Caco-2 (cell line): ENCODE data around the gene LRRN4CL. TPM values are rescaled to one million over a fixed set of nuclear protein-coding genes. Genes with fewer than 3 reads are reported as not detected.

Experiments used
- BruUV-seq: library from RNA; stranded (reverse); fragments of 400-500 nt; replicated peaks from 2 replicates; lab custom pipeline; 2021; lab: Mats Ljungman, UMichigan
- CTCF ChIA-PET: fragments of 300-600 bp; sonication (Branson Sonifier 250); formaldehyde crosslinking; loops from one replicate; lab custom pipeline; 2022; ENCODE audit warnings: antibody characterized with exemption; lab: Charles Lee
- POLR2A ChIA-PET: fragments of 300-600 bp; sonication (Branson Sonifier 250); formaldehyde crosslinking; loops from one replicate; lab custom pipeline; 2022; ENCODE audit warnings: antibody characterized with exemption; lab: Charles Lee
- DNase-seq, 2 experiments: peaks; one replicate each; pipeline versions ENCODE4 v3.0.0 to v3.0.0-alpha.2; 2020 to 2022
- H3K27me3 ChIP-seq: replicated peaks from 2 replicates; pipeline ENCODE4 v1.6.0; 2011; ENCODE audit warnings: low read length; ENCODE audit not compliant: control insufficient read depth, insufficient read depth
- H3K36me3 ChIP-seq: 2 replicates; pipeline ENCODE4 v1.5.1; 2011; ENCODE audit warnings: low read length; ENCODE audit not compliant: control insufficient read depth, insufficient read depth
- H3K4me1 ChIP-seq: fragments of 250-450 bp; sonication (Bioruptor Pico); 2 replicates; pipeline ENCODE4 v1.5.1; 2020; ENCODE audit warnings: mild to moderate bottlenecking
- H3K4me3 ChIP-seq: 2 replicates; pipeline ENCODE4 v1.5.1; 2011; ENCODE audit warnings: low read depth, mild to moderate bottlenecking, control low read depth, low read length
- H3K9me3 ChIP-seq: fragments of 250-450 bp; sonication (Bioruptor Pico); 2 replicates; pipeline ENCODE4 v1.5.1; 2020; ENCODE audit warnings: mild to moderate bottlenecking, moderate library complexity
- H3K27ac Mint-ChIP-seq: one replicate; pipeline ENCODE4 v1.8.0; 2022; ENCODE audit warnings: mixed read lengths; ENCODE audit not compliant: unreplicated experiment
- H3K27me3 Mint-ChIP-seq: one replicate; pipeline ENCODE4 v1.8.0; 2022; ENCODE audit warnings: mixed read lengths; ENCODE audit not compliant: insufficient read depth, unreplicated experiment
- H3K36me3 Mint-ChIP-seq: one replicate; pipeline ENCODE4 v1.8.0; 2022; ENCODE audit warnings: mild to moderate bottlenecking, mixed read lengths; ENCODE audit not compliant: insufficient read depth, unreplicated experiment
- H3K4me1 Mint-ChIP-seq: one replicate; pipeline ENCODE4 v1.8.0; 2022; ENCODE audit warnings: low read depth, mixed read lengths; ENCODE audit not compliant: unreplicated experiment
- H3K4me3 Mint-ChIP-seq: one replicate; pipeline ENCODE4 v1.8.0; 2022; ENCODE audit warnings: mild to moderate bottlenecking, moderate library complexity, mixed read lengths; ENCODE audit not compliant: unreplicated experiment
- H3K9me3 Mint-ChIP-seq: one replicate; pipeline ENCODE4 v1.8.0; 2022; ENCODE audit warnings: mixed read lengths; ENCODE audit not compliant: unreplicated experiment
- CTCF ChIP-seq, 2 experiments: fragments of 200-600 bp in 1 of 2; IDR thresholded peaks; 1 replicate in 1 of 2; 2 replicates in 1 of 2; pipeline versions ENCODE4 v1.5.1 to v1.8.0; 2011 to 2022; ENCODE audit warnings: antibody characterized with exemption in 1 of 2, control low read depth in 1 of 2, inconsistent platforms in 1 of 2, low read depth in 1 of 2, low read length in 1 of 2, mild to moderate bottlenecking in 1 of 2, moderate library complexity in 1 of 2; ENCODE audit not compliant: insufficient read depth in 1 of 2, severe bottlenecking in 1 of 2, unreplicated experiment in 1 of 2
- intact Hi-C: fragments of 100-400 bp; cut with micrococcal nuclease; formaldehyde crosslinking; loops from one replicate; pipeline ENCODE4 v1.10.0; 2022; ENCODE audit not compliant: unreplicated experiment
- total RNA-seq: library from RNA; stranded (reverse); gene quantifications from 2 replicates; pipeline ENCODE4 v1.2.3, GENCODE V29; 2022

The LRRN4CL gene
- total RNA-seq, 1 experiment from 2014 or later, result 0.64 TPM

GRCh38 chr11:62727165-62727871, 38.0 kb upstream of the LRRN4CL start, which contains the start of gene HNRNPUL2:
Gene HNRNPUL2, minus strand, starts transcription at chr11:62727457. Its CDS starts 301 bp downstream, at chr11:62727156.
- DNase-seq, result peak; percentile 99
- intact Hi-C loops, result loop anchor here (2.0 to 10.0 kb wide), 2 partner anchors 15 to 127 kb away; no protein-coding TSS in a partner anchor
- Histone ChIP-seq H3K4me3 (peak within 1 kb of the TSS; percentile 94), H3K4me1 (peaks cover 20% of the 10 kb centered on the region), H3K36me3 (no peaks in the 10 kb centered on the region), H3K27me3 (no peaks in the 10 kb centered on the region), H3K9me3 (no peaks in the 10 kb centered on the region)
- no peaks in the 10 kb centered on the region for H3K9me3 Mint-ChIP-seq
- ChIA-PET POLR2A (interaction anchor here (0.5 to 4.8 kb wide), 29 partner anchors 9 to 1303 kb away, joined by 3 to 71 read pairs (median 8); partner anchors contain the start of genes B3GAT3, BSCL2, C11orf98 and CSKMT), CTCF (interaction anchor here (0.7 to 4.0 kb wide), 8 partner anchors 21 to 167 kb away, joined by 3 to 21 read pairs (median 4); partner anchors contain the start of genes EEF1G, POLR2G, TMEM179B and ZBTB3)
- H3K36me3 Mint-ChIP-seq, result peaks cover 87% of the 10 kb centered on the region
- peaks cover 25% of the 10 kb centered on the region for H3K4me1 Mint-ChIP-seq
- H3K27me3 Mint-ChIP-seq, result no peaks in the 10 kb centered on the region
- peak within 1 kb of the TSS; percentile 99 for H3K4me3 Mint-ChIP-seq
- no TSS peak for BruUV-seq
- TF ChIP-seq CTCF (IDR thresholded peaks at IDR 0.05; ENCODE audit: insufficient read depth in 1 of 2, low read depth in 1 of 2, low read length in 1 of 2, severe bottlenecking in 1 of 2, unreplicated experiment in 1 of 2), result no peak
- H3K27ac Mint-ChIP-seq, result peak within 1 kb of the TSS; percentile 98

- BruUV-seq, result no TSS peak
- no peaks in the 10 kb centered on the region for H3K27me3 Mint-ChIP-seq
- POLR2A ChIA-PET, result interaction anchor here (0.5 to 4.8 kb wide), 25 partner anchors 9 to 1304 kb away, joined by 3 to 71 read pairs (median 8); partner anchors contain the start of genes BSCL2, C11orf98, CSKMT and EEF1G
- H3K4me1 Mint-ChIP-seq, result peaks cover 30% of the 10 kb centered on the region
- peak overlapping the region; percentile 99 for H3K4me3 Mint-ChIP-seq
- no peaks in the 10 kb centered on the region for H3K27me3 ChIP-seq
- H3K9me3 ChIP-seq, result no peaks in the 10 kb centered on the region
- 0 out of 2 replicates have a peak, but pooled peaks cover 1% of the 10 kb centered on the region for H3K36me3 ChIP-seq
- peaks cover 25% of the 10 kb centered on the region for H3K4me1 ChIP-seq
- peaks cover 88% of the 10 kb centered on the region for H3K36me3 Mint-ChIP-seq
- H3K27ac Mint-ChIP-seq, result peak overlapping the region; percentile 98
- no peak for DNase-seq
- no peaks in the 10 kb centered on the region for H3K9me3 Mint-ChIP-seq
- peak overlapping the region; percentile 94 for H3K4me3 ChIP-seq
- no peak for TF ChIP-seq CTCF (IDR thresholded peaks at IDR 0.05; ENCODE audit: insufficient read depth in 1 of 2, low read depth in 1 of 2, low read length in 1 of 2, severe bottlenecking in 1 of 2, unreplicated experiment in 1 of 2)
- intact Hi-C loops, result loop anchor here (2.0 to 10.0 kb wide), 2 partner anchors 14 to 128 kb away; no protein-coding TSS in a partner anchor
- CTCF ChIA-PET, result interaction anchor here (0.8 to 4.0 kb wide), 6 partner anchors 27 to 166 kb away, joined by 3 to 21 read pairs (median 4); partner anchors contain the start of genes EEF1G, POLR2G, TMEM179B and ZBTB3
These were observed 37.5 kb upstream of the LRRN4CL start for GRCh38 chr11:62726915-62727164.

- no peak for TF ChIP-seq CTCF (IDR thresholded peaks at IDR 0.05; ENCODE audit: insufficient read depth in 1 of 2, low read depth in 1 of 2, low read length in 1 of 2, severe bottlenecking in 1 of 2, unreplicated experiment in 1 of 2)
These were observed 37.0 kb upstream of the LRRN4CL start for GRCh38 chr11:62726156-62726914.

More at GRCh38 chr11:62726156-62726914, 37.0 kb upstream of the LRRN4CL start:
- Mint-ChIP-seq H3K27ac (peak overlapping the region; percentile 98), H3K4me3 (peak overlapping the region; percentile 99), H3K27me3 (no peaks in the 10 kb centered on the region), H3K36me3 (peaks cover 88% of the 10 kb centered on the region), H3K9me3 (no peaks in the 10 kb centered on the region), H3K4me1 (peaks cover 34% of the 10 kb centered on the region)
- POLR2A ChIA-PET, result interaction anchor here (0.6 to 4.8 kb wide), 14 partner anchors 13 to 155 kb away, joined by 3 to 71 read pairs (median 11); partner anchors contain the start of genes BSCL2, C11orf98, CSKMT and EEF1G
- CTCF ChIA-PET, result interaction anchor here (1.1 to 4.0 kb wide), 3 partner anchors 27 to 166 kb away, joined by 3 to 21 read pairs (median 4); partner anchors contain the start of gene ZBTB3
- H3K27me3 ChIP-seq, result no peaks in the 10 kb centered on the region
- DNase-seq, result no peak
- intact Hi-C loops, result loop anchor here (2.0 to 10.0 kb wide), 2 partner anchors 14 to 128 kb away; no protein-coding TSS in a partner anchor
- peak overlapping the region; percentile 94 for H3K4me3 ChIP-seq
- H3K4me1 ChIP-seq, result peaks cover 29% of the 10 kb centered on the region
- no TSS peak for BruUV-seq
- peaks cover 1% of the 10 kb centered on the region; the same call in 1 of the 2 replicates for H3K36me3 ChIP-seq
- H3K9me3 ChIP-seq, result no peaks in the 10 kb centered on the region
